Activated CD4-positive, CD25-positive, alpha-beta regulatory T cell treated with anti-CD3 and anti-CD28 coated beads, Interleukin-2, amount 50 U/mL, for 16 hours (primary cell): ENCODE results near the gene SEMA7A.
"Not testable (repeated sequence)": the region's sequence is repeated elsewhere in the genome, so short reads cannot be mapped to it uniquely, and the experiment has no call there.

Source experiments
- DNase-seq: peaks from one replicate; pipeline ENCODE4 v3.0.0-alpha.2; 2020; ENCODE audit warnings: low read depth, low spot score

The SEMA7A gene

DNA sequence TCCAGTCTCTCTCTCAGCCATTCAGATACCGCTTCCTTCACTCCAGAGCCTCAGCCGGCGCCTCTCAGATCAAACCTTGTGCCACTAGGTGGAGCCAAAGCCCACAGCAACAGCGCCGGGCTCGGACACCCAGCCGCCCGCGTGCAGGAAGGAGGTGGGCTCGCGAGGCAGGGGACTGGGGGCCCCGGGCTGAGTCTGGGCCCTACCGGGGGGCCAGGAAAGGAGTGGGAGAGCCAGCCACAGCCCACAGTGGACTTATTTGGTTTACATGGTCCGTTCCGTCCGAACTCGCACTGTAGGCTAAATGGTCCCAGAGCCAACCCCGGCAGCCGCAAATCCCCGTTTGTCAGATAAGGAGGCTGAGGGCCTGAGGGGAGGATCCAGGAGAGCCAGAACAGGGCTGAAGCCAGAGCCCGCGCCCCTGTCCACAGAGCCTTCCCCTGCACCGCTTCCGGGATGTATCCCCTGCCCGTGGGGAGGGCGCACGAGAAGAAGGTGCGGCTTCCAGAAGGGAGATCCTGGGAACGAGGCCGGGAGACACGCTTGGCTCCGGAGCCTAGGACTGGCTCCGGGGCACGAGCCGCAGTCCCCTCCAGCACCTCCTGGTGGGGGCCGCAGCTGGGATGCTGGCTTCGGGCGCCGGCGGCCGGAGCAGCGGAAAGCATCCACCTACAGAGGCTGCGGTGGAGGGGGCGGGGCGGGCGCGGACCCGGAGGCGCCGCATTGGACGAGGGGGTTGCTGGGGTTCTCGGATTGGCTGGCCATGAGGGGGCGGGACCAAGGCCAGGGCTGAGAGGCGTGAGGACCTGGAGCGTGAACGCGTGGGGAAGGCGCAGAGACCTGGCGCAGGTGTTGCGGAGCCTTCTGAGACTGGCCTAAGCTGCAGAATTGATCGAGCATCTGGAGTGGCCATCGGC is 59.8 kb downstream of the SEMA7A start:
- DNase-seq = peak; percentile 86

DNA sequence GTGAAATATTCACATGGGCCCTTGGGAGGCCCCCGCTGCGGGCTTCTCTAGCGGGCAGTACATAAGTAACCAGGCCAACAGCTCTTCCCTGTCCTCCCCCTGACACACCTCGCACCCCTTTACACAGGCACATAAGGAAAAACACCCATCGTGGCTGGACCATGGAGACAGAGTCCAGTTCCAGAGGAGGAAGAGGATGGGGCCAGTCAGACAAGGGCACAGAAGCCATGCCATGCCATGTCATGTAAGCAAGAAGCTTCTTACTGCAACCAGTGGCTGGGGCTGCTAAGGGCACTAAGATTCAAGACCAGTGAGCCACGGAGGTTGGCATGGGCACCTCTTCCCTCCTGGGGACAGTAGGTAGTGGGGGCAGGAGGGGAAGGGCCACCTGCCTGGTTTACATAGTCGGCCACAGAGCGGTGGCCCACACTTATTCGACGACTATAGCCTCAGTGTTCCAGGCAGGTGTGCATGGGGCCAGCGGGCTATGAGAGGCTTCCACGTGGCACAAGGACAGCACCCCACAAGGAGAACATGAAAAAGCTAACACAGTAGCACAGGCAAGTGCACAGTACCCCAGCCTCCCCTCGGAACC is 60.6 kb downstream of the SEMA7A start:
- DNase-seq = no peak

DNA sequence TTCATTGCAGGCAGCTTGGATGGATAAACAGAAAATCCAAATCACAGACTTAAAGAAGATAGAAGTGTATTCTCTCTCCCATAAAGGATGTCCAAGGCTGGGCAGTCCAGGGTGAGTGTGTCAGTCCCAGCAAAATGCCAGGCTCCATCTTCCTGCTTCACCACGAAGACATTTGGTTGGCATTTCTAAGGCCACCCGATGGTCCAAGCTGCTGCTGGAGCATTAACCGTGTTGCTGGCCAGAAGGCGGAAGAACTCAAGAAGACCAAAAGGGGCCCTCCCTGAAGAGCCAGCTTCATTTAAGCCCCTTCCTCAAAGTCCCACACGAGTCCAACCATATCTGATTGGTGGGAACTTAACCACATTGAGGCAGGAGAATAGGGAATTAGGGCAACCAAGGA is 63.3 kb downstream of the SEMA7A start:
- DNase-seq = no peak

DNA sequence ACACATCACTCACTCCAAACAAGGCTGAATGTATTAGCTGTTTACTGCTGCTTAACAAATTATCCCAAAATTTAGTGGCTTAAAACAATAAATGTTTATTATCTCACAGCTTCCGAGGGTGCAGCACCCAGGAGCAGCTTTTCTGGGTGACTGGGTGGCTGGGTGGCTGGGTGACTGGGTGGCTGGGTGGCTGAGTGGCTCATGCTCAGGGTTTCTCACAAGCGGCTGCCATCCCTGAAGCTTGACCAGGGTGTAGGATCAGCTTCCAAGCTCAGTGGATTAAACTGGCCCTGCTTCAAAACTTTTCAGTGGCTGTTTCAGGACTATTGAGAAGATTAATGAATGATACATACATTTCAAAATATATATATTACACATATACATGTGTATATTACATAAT is 64.0 kb downstream of the SEMA7A start:
- DNase-seq = no peak

DNA sequence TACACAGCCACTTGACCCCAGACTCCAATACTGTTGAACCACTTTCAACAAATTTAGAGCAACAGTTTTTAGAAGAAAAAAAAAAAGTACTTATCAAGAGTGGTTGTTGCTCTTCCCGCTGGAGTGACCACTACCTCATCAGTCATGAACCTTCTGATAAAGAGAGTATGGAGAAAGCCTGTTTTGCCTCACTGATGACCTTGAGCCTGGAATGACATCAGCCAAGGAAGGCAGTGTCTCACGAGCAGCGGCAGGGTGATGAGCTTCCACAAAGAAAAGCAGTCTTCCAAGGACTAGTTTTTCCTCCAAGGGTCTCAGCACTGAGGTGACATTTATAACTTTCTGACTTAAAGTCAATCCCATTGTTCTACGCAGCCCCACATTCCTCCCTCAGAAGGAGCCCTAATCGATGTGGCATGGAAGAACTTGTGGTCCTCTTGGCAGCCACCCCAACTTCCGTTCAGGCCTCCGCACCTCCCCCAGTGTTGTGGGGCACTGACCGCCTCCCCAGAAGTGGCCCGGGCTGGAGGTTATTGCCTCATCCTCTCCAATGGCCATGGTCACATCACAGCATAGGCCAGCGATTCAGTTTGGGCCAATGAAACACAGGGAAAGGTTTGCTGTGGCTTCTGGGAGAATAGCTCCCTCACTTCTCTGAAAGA is 64.5 kb downstream of the SEMA7A start:
- no peak for DNase-seq

DNA sequence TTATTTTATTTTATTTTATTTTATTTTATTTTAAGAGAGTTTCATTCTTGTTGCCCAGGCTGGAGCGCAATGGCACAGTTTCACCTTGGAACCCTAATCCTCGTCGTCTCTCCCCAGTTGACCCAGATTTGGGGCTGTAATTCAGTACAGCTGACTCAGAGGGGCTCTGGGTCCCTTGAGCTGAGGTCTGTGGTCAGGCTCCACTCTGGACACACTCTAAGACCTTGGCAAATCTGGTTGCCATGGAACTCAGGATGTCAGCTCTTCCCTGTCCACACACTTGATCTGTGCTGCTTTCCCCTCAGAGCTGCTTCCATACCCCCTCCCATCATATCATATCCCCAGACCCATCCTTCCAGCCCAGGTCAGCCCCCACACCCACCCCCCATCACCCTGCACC is 65.6 kb downstream of the SEMA7A start:
- DNase-seq = no peak

DNA sequence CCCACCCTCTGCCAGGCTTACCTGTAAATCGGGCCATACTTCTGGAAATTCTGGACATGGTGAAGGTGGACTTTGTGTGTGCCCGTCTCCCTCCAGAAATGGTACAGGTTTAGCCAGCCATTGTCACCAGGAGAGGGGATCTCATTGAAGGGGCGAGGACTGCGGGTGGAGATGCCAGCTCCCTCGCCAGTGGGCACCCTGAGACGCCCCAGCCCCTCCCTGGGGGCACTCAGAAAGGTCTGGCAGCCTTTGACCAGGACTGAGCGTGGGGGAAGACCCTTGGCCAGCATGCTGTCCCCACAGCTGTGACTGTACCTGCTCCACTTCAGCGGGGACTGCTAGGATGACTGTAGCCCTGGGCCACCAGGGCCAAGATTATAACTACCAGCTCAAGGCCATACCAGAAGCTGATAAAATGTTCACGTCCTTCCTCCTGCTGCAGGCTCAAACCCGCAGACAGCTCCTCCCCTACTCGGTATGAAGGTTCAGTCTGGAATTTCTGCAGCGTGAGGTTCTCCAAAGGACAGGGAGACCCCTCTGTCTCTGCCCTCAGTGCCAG is 66.4 kb downstream of the SEMA7A start, which contains the start of gene CYP11A1:
Gene CYP11A1 (minus strand): TSS at position 351 of the 559 bp plus-strand sequence. CDS start 61 bp downstream, at position 290.
- no peak for DNase-seq

DNA sequence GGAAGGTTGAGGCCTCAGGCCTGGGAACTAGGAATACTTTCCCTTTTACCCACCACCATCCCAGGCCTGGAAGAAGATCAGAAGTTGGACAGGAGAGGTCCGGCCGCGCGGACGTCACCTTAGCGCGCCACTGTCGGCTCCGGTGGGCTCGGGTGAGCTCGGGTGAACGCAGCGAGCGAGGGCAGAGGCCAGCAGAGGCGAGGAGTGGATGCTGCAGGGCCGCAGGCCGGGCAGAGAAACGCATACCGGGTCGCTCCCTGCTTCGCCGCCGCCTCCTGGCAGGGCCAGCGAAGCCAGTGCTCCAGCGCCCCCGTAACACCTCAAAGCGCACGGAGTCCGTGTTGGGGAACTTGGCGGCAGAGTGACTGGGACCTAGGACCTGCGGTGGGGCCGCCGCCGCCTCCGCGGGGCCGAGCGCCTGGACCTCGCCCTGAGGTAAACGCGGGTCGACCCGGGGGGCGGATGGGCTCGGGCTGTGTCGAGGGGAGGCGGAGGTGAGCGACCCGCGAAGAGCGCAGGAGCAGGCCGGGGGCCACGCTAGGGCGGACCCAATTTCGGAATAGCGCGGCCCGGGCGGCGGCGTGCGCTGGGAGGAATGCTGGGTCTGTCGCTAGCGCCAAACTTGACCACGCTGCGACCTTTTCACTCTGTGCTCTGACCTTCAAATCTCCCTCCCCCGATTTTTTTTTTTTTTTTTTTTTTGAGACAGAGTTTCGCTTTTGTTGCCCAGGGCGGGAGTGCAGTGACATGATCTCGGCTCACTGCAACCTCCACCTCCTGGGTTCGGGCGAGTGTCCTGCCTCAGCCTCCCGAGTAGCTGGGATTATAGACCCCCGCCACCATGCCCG is 67.9 kb downstream of the SEMA7A start:
- no peak for DNase-seq

DNA sequence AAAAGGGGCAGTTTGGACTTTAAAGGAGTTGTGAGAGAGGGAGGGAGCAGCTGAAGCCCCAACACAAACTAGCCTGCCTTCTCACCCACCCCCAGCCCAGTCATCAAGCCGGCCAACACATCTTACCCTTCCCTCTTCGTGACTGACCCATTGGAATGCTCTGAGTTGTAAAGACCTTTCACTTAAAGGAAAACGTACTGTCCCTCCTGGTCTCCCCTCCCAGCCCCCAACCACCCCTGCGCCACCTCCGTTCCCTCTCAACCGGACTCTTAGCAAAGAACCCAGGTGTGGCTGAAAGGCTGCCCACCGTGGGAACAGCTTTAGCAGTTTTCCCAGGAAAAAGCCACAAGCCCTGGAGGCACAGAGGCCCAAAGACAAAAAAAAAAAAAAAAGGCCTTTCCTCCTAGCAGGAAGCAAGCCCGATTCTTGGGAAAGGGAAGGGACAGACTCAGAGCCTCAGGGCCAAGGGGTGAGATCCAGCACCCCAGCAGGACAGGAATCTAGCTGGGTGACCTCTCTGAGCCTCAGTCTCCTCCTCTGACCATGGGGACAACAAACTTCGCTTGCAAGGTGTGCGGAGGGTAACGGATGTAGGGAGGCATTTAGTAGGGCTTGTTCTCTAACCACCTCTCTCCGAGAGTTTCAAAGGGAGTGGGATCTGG is 68.7 kb downstream of the SEMA7A start:
- no peak for DNase-seq

DNA sequence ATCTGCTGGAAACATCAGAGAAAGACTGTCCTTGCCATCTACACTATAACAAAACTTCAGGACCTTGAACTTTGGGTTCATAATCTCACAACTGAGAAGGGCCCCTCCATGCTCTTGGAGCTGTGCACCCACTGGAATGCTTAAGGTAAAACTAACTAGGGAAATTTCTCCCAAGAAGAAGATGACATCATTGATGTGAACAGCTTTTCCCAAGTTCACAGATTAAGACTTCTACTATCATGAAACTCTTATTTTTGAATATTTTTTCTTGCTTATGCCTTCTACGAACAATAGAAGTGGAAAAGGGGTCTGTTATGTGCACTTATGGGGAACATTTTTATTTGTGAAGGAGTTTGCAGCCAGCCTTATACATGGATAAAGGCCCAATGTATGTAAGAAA is 71.3 kb downstream of the SEMA7A start:
- DNase-seq = no peak

DNA sequence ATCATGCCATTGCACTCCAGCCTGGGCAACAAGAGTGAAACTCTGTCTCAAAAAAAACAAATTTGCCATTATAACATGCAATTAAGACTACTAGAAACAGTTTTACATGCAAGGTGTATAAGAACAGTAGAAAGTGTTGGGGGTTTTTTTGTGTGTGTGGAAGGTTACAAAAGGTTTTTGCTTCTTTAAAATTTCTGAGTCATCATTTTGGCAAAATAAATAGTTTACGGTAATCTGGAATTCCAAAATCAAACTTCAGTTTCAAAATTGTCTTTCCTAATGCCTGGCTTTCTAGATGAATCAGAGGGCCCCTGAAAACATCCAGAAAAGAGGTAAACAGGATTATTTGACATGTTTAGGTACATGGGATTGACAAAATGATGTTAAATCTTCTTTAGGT is 72.9 kb downstream of the SEMA7A start:
- not testable (repeated sequence) for DNase-seq

DNA sequence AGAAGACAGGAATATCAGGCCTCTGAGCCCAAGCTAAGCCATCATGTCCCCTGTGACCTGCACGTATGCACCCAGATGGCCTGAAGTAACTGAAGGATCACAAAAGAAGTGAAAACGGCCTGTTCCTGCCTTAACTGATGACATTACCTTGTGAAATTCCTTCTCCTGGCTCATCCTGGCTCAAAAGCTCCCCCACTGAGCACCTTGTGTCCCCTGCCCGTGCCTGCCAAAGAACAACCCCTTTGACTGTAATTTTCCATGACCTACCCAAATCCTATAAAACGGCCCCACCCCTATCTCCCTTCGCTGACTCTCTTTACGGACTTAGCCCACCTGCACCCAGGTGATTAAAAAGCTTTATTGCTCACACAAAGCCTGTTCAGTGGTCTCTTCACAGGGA is 74.4 kb downstream of the SEMA7A start:
- not testable (repeated sequence) for DNase-seq
